Astrocyte of the spinal cord (primary cell): ENCODE measurements around the gene RERE.

Experiments
- DNase-seq: peaks from one replicate; pipeline ENCODE4 v3.0.0; 2011; ENCODE audit warnings: low read depth, low spot score
- H3K4me3 ChIP-seq: 2 replicates; pipeline ENCODE4 v1.5.1; 2011; ENCODE audit warnings: low read depth, mild to moderate bottlenecking, low read length, moderate library complexity
- in situ Hi-C: cut with HindIII; loops from 2 replicates; pipeline ENCODE4 v1.10.0; 2017; ENCODE audit warnings: low sequenced_read_pairs
- TF ChIP-seq, protein P1 (sequence below): IDR thresholded peaks from 2 replicates; pipeline ENCODE4 v1.5.1; 2012; ENCODE audit warnings: low read depth, mild to moderate bottlenecking, low read length, inconsistent platforms

The RERE gene

DNA sequence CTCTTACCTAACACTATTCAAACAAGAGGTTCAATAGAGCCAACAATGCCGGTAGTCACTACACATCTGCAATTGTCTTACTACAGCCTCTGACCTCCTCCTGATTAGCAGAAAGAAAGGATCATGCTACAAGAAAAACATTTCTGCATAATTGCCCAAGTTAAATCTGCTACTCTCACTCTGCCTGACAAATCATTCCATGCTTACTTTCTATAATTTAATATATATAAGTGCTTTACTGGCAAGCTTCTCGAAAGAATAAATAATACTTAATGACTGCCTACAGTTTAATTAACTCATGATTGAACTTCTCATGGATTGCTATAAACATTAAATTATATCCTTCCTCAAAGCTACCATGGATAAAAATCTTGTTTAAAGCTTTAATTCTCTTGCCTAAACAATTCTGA lies 343.5 kb downstream of the RERE start:
- H3K4me3 ChIP-seq: no peak overlapping the region
- in situ Hi-C loops: no loop called here
- TF ChIP-seq, protein P1, sequence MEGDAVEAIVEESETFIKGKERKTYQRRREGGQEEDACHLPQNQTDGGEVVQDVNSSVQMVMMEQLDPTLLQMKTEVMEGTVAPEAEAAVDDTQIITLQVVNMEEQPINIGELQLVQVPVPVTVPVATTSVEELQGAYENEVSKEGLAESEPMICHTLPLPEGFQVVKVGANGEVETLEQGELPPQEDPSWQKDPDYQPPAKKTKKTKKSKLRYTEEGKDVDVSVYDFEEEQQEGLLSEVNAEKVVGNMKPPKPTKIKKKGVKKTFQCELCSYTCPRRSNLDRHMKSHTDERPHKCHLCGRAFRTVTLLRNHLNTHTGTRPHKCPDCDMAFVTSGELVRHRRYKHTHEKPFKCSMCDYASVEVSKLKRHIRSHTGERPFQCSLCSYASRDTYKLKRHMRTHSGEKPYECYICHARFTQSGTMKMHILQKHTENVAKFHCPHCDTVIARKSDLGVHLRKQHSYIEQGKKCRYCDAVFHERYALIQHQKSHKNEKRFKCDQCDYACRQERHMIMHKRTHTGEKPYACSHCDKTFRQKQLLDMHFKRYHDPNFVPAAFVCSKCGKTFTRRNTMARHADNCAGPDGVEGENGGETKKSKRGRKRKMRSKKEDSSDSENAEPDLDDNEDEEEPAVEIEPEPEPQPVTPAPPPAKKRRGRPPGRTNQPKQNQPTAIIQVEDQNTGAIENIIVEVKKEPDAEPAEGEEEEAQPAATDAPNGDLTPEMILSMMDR: no peak
- DNase-seq: no peak

DNA sequence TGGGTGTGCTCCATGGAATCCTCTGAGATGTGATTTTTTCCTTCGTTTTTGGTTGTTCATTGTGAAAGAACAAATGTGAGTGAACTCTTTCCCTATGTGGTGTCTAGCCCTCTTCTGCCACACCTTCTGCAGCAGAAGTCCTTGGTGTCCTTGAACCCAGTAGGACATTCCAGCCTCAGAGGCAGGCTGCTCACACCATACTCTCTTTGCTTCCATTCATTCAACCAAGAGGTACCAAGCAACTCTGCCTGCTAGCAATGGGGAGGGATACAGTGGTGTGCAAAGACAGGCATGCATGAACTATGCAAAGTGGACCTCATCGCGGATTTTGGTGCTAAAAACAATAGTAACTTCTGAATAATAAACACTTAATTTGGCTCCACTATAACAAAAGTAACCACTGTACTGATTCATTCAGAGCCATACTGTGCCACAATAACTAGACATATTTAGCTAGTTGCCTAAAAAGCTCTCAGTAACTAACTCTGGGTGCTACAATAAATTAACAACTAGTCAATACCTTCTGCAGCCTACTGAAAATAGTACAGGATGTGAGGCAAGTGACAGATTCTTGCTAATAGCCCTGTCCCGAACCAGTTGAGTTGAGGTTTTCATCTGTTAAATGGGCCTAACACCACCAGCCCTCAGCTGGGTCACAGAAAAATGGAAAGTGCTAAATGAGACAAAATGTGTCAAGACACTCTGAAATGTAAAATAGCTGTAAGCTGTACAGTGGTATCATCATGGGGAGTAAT lies 344.1 kb downstream of the RERE start:
- in situ Hi-C loops: no loop called here
- DNase-seq: no peak
- H3K4me3 ChIP-seq: no peak overlapping the region
- TF ChIP-seq, protein P1: no peak

DNA sequence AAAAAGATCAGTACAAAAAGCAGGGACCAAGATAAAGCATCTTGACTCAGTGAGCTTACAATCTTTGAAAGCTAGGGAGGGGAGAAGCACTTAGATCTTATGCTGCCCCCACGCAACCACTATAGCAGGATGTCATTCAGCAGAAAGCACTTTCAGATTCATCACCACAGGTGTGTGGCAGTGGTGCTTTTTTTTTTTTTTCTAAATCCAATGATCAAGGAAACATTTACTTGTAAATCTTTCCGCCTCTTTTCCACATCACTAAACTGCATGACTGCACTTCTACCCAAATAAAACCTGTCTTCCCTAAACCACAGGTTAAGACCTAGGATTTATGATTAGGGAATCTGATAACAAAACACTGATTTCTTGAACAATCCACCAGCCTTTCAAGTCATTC lies 344.8 kb downstream of the RERE start:
- TF ChIP-seq, protein P1: no peak
- DNase-seq: no peak
- in situ Hi-C loops: no loop called here
- H3K4me3 ChIP-seq: no peak overlapping the region

DNA sequence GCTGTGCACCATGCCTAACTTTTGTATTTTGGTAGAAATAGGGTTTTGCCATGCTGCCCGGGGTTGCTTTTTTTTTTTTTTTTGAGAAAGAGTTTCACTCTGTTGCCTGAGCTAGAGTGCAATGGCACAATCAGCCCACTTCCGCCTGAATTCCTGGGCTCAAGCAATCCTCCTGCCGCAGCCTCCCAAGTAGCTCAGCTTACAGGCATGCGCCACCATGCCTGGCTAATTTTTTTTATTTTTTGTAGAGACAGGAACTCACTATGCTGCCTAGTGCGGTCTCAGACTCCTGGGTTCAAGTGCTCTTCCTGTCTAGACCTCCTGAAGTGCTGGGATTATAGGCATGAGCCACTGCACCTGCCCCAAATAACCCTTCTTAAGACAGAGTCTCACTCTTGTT lies 346.0 kb downstream of the RERE start:
- H3K4me3 ChIP-seq: no peak overlapping the region
- DNase-seq: no peak
- in situ Hi-C loops: no loop called here
- TF ChIP-seq, protein P1: no peak

DNA sequence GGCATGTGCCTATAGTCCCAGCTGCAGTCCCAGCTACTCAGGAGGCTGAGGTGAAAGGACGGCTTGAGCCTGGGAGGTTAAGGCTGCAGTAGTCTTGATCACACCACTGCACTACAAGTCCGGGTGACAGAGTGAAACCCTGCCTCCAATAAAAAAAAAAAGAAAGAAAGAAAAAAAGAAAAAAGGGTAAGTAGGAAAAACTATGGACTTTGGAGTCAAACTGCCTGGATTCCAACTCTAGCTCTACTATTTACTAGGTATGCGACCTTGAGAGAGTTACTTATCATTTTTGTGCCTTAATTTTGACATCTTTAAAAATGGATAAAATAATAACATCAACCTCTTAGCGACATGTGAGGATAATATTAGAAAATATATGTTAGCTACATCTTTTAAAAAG lies 348.7 kb downstream of the RERE start:
- TF ChIP-seq, protein P1: no peak
- no peak for DNase-seq
- in situ Hi-C loops: no loop called here
- H3K4me3 ChIP-seq: no peak overlapping the region

DNA sequence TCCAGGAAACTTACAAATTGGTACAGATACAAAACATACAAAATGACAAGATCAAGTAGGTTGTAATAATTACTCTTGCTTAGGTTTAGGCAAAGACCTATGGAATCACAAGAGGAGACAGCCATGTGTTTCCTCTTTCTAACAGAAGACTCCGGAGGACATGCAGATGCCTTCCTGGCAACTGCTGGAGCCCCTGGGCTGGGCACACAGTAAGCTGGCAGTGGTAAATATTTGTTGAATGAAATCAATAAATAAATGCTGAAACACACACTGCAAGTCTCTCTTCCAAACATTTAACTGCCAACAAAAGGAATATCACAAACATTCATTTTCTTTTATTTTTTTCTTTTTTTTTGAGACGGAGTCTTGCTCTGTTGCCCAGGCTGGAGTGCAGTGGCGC lies 350.1 kb downstream of the RERE start:
- no peak overlapping the region for H3K4me3 ChIP-seq
- DNase-seq: no peak
- TF ChIP-seq, protein P1: no peak
- in situ Hi-C loops: no loop called here
